Thyroid gland (tissue), 4 donors: ENCODE data around the gene RPTN.

Experiments used
- CTCF ChIP-seq, 6 experiments: fragments of 200-600 bp in 3 of 6; fragments of 450-650 bp in 3 of 6; sonication (generic) in 3 of 6; IDR thresholded peaks; one replicate each; pipeline ENCODE4 v1.5.1; 2016 to 2019; ENCODE audit warnings: antibody characterized with exemption in 6 of 6, mild to moderate bottlenecking in 2 of 6, inconsistent platforms in 1 of 6, moderate library complexity in 1 of 6
- POLR2A ChIP-seq, 2 donors: fragments of 450-650 bp; IDR thresholded peaks; one replicate each; pipeline ENCODE4 v1.6.1; 2017; ENCODE audit warnings: antibody characterized with exemption in 2 of 2, mild to moderate bottlenecking in 2 of 2, moderate library complexity in 1 of 2

GRCh38 chr1:152148051-152148450 is 11.0 kb downstream of the RPTN start:
- no peak for TF ChIP-seq CTCF (IDR thresholded peaks at IDR 0.05)
- no peak for TF ChIP-seq POLR2A (IDR thresholded peaks at IDR 0.05)
